ENCODE measurements around the gene PLA2G10. TPM values are rescaled to one million over a fixed set of nuclear protein-coding genes. Genes with fewer than 3 reads are reported as not detected.

Gene PLA2G10
- total and polyA plus RNA-seq, 9 of the 15 experiments (the other 6 are each of a cell fraction or from before 2014, with no cell fraction given): not detected

GRCh38 chr16:14641926-14642325 is 52.2 kb downstream of the PLA2G10 start:
- H3K4me1 ChIP-seq (replicated peaks in 1 of 2; ENCODE audit: control insufficient read depth in 2 of 2, insufficient read depth in 2 of 2, low read length in 2 of 2): no peaks in the 10 kb centered on the region
- ATAC-seq (peak; percentile 71), DNase-seq (ENCODE audit: extremely low read depth in 1 of 4, low spot score in 3 of 4) (peak in 1 of 4 experiments; percentile 21), FAIRE-seq (no peak)
- BruUV-seq (replicated peaks): no TSS peak
- WGBS (ENCODE audit: insufficient coverage, low coverage, missing lambda C conversion rate): 91% methylated on average over 5 of the region's 7 CpGs
- intact Hi-C loops (cut with micrococcal nuclease) (no loop called here), in situ Hi-C loops (cut with MboI) (loop anchor here (25.0 kb wide), 1 partner anchor 1870 kb away; no protein-coding TSS in a partner anchor)
- H3K27ac ChIP-seq (ENCODE audit: extremely low read depth, low read depth, low read length): no peak overlapping the region; the same call in 2 of the 3 replicates
- TF ChIP-seq ZNF561 (CRISPR knock-in tag; conservative IDR thresholded peaks at IDR 0.05): no peak
- 0 out of 2 replicates have a peak, but pooled peaks have one; percentile 16 for TF ChIP-seq MAX (CRISPR knock-in tag; IDR thresholded peaks at IDR 0.05)
- POLR2A ChIA-PET: interaction anchor here (0.7 to 4.0 kb wide), 6 partner anchors 8 to 1204 kb away, joined by 3 to 26 read pairs (median 4); partner anchors contain the start of genes BFAR and PARN
- no peak overlapping the region for H2AFZ ChIP-seq (ENCODE audit: low read depth, low read length)
- H3K4me2 ChIP-seq (ENCODE audit: insufficient read depth, low read length): no peak overlapping the region
- H3K9me1 ChIP-seq (ENCODE audit: control insufficient read depth, insufficient read depth, low read length): no peaks in the 10 kb centered on the region
- peaks cover 64% of the 10 kb centered on the region for H3K79me2 ChIP-seq (ENCODE audit: control insufficient read depth, insufficient read depth, low read length)
- no peaks in the 10 kb centered on the region for H3K9me3 ChIP-seq (replicated peaks; ENCODE audit: control insufficient read depth, insufficient read depth, low read depth, low read length)
- no peak overlapping the region for H3K4me3 ChIP-seq
- no peaks in the 10 kb centered on the region for H3K27me3 ChIP-seq (ENCODE audit: control insufficient read depth in 2 of 2, insufficient read depth in 2 of 2, low read length in 2 of 2)
- H3K9ac ChIP-seq (ENCODE audit: insufficient read depth in 1 of 2, low read depth in 2 of 2, low read length in 2 of 2): no peak overlapping the region
- peaks cover 87% of the 10 kb centered on the region for H3K36me3 ChIP-seq (ENCODE audit: control insufficient read depth, insufficient read depth, low read length)
- CTCF ChIA-PET (ENCODE audit: low intra/inter-chr PET ratio): no interaction called here
- no peaks in the 10 kb centered on the region; the same call in 1 of the 2 replicates for H4K20me1 ChIP-seq (replicated peaks; ENCODE audit: control insufficient read depth, insufficient read depth, low read length)

- intact Hi-C loops (cut with micrococcal nuclease) (no loop called here), in situ Hi-C loops (cut with MboI) (loop anchor here (25.0 kb wide), 1 partner anchor 1871 kb away; no protein-coding TSS in a partner anchor)
- Histone ChIP-seq H3K9ac (ENCODE audit: insufficient read depth in 1 of 2, low read depth in 2 of 2, low read length in 2 of 2) (no peak overlapping the region), H2AFZ (ENCODE audit: low read depth, low read length) (no peak overlapping the region), H3K27ac (ENCODE audit: extremely low read depth, low read depth, low read length) (no peak overlapping the region), H3K79me2 (ENCODE audit: control insufficient read depth, insufficient read depth, low read length) (peaks cover 71% of the 10 kb centered on the region), H3K4me3 (no peak overlapping the region), H3K36me3 (ENCODE audit: control insufficient read depth, insufficient read depth, low read length) (peaks cover 80% of the 10 kb centered on the region), H3K4me2 (ENCODE audit: insufficient read depth, low read length) (no peak overlapping the region), H3K27me3 (ENCODE audit: control insufficient read depth in 2 of 2, insufficient read depth in 2 of 2, low read length in 2 of 2) (no peaks in the 10 kb centered on the region), H3K9me1 (ENCODE audit: control insufficient read depth, insufficient read depth, low read length) (no peaks in the 10 kb centered on the region), H3K9me3 (replicated peaks; ENCODE audit: control insufficient read depth, insufficient read depth, low read depth, low read length) (no peaks in the 10 kb centered on the region), H3K4me1 (replicated peaks in 1 of 2; ENCODE audit: control insufficient read depth in 2 of 2, insufficient read depth in 2 of 2, low read length in 2 of 2) (no peaks in the 10 kb centered on the region), H4K20me1 (replicated peaks; ENCODE audit: control insufficient read depth, insufficient read depth, low read length) (no peaks in the 10 kb centered on the region; the same call in 1 of the 2 replicates)
- no peak for DNase-seq (ENCODE audit: extremely low read depth in 1 of 4, low spot score in 3 of 4)
- TF ChIP-seq DACH1 (IDR thresholded peaks at IDR 0.05; ENCODE audit: partially characterized antibody) (peak; percentile 69), JUN (IDR thresholded peaks at IDR 0.05; ENCODE audit: borderline replicate concordance, low read depth, low read length) (no peak), JUN (CRISPR knock-in tag; IDR thresholded peaks at IDR 0.05; ENCODE audit: borderline replicate concordance) (no peak)
- ChIA-PET POLR2A (interaction anchor here (0.8 to 4.0 kb wide), 3 partner anchors 9 to 11 kb away, joined by 3 to 26 read pairs (median 5); partner anchors contain the start of gene BFAR), CTCF (ENCODE audit: low intra/inter-chr PET ratio) (no interaction called here)
- BruUV-seq (replicated peaks): no TSS peak
- ATAC-seq: no peak
- no peak for FAIRE-seq
- 92% methylated on average over 6 of the region's 8 CpGs for WGBS (ENCODE audit: insufficient coverage, low coverage, missing lambda C conversion rate)
These were observed 52.9 kb downstream of the PLA2G10 start for GRCh38 chr16:14641206-14641605.
